CD4-positive, alpha-beta memory T cell (primary cell): ENCODE measurements around the gene STARD7. TPM values are rescaled to one million over a fixed set of nuclear protein-coding genes. Genes with fewer than 3 reads are reported as not detected.
A peak's percentile ranks its signal among the peaks of the same experiment; 100 is the strongest.

Source experiments
- CTCF ChIA-PET: fragments of 350-600 bp; sonication (Branson Sonifier 250); formaldehyde crosslinking; loops from one replicate; lab custom pipeline; 2021; ENCODE audit warnings: inconsistent platforms; ENCODE audit not compliant: partially characterized antibody; lab: Charles Lee
- POLR2A ChIA-PET: fragments of 350-600 bp; sonication (Branson Sonifier 250); formaldehyde crosslinking; loops from one replicate; lab custom pipeline; 2021; ENCODE audit not compliant: partially characterized antibody; lab: Charles Lee
- DNase-seq, 5 donors: peaks; one replicate each; pipeline versions ENCODE4 v3.0.0 to v3.0.0-alpha.2; 2020 to 2022; ENCODE audit warnings: mixed read lengths in 1 of 5
- H3K27ac ChIP-seq: one replicate; pipeline ENCODE4 v1.7.0; 2013; ENCODE audit warnings: low read depth, low read length
- H3K27me3 ChIP-seq: 2 replicates; pipeline ENCODE4 v1.7.0; 2013; ENCODE audit warnings: mild to moderate bottlenecking, low read length, moderate library complexity; ENCODE audit not compliant: insufficient read depth
- H3K36me3 ChIP-seq: 2 replicates; pipeline ENCODE4 v1.7.0; 2013; ENCODE audit warnings: mild to moderate bottlenecking, low read length, moderate library complexity; ENCODE audit not compliant: insufficient read depth
- H3K4me1 ChIP-seq: 2 replicates; pipeline ENCODE4 v1.7.0; 2013; ENCODE audit warnings: mild to moderate bottlenecking, low read length, moderate library complexity; ENCODE audit not compliant: insufficient read depth
- H3K4me3 ChIP-seq, 2 donors: one replicate each; pipeline ENCODE4 v1.7.0; 2013; ENCODE audit warnings: low read length in 2 of 2, mild to moderate bottlenecking in 1 of 2
- H3K9me3 ChIP-seq, 2 donors: one replicate each; pipeline ENCODE4 v1.7.0; 2013; ENCODE audit warnings: low read length in 2 of 2, control low read depth in 1 of 2; ENCODE audit not compliant: control insufficient read depth in 1 of 2
- H3K27ac Mint-ChIP-seq, 7 donors: one replicate each; pipeline ENCODE4 v1.8.0; 2020 to 2021; ENCODE audit warnings: mixed read lengths in 7 of 7, mild to moderate bottlenecking in 6 of 7, inconsistent platforms in 3 of 7, moderate library complexity in 3 of 7
- H3K27me3 Mint-ChIP-seq, 2 donors: one replicate each; pipeline ENCODE4 v1.8.0; 2020 to 2021; ENCODE audit warnings: mixed read lengths in 2 of 2
- H3K36me3 Mint-ChIP-seq, 2 donors: one replicate each; pipeline ENCODE4 v1.8.0; 2020 to 2021; ENCODE audit warnings: mixed read lengths in 2 of 2, inconsistent platforms in 1 of 2, mild to moderate bottlenecking in 1 of 2
- H3K4me1 Mint-ChIP-seq, 4 donors: one replicate each; pipeline ENCODE4 v1.8.0; 2020 to 2021; ENCODE audit warnings: mixed read lengths in 4 of 4, mild to moderate bottlenecking in 1 of 4
- H3K4me3 Mint-ChIP-seq, 8 donors: one replicate each; pipeline ENCODE4 v1.8.0; 2020 to 2021; ENCODE audit warnings: mixed read lengths in 8 of 8, mild to moderate bottlenecking in 7 of 8, moderate library complexity in 6 of 8, inconsistent platforms in 3 of 8
- H3K9me3 Mint-ChIP-seq, 8 donors: one replicate each; pipeline ENCODE4 v1.8.0; 2020 to 2021; ENCODE audit warnings: mixed read lengths in 8 of 8, mild to moderate bottlenecking in 5 of 8, inconsistent platforms in 3 of 8, moderate library complexity in 1 of 8
- intact Hi-C: fragments of 100-400 bp; cut with micrococcal nuclease; formaldehyde crosslinking; loops from one replicate; pipeline ENCODE4 v1.15.1; 2023
- polyA plus RNA-seq, 2 donors: library from polyadenylated mRNA; unstranded; fragments of 300-500 nt; fragmentation: Illumina TruSeq; gene quantifications; one replicate each; pipeline ENCODE4 v1.2.3, GENCODE V29; 2021
- total RNA-seq, 2 experiments: library from RNA; stranded (reverse); gene quantifications; one replicate each; pipeline ENCODE4 v1.2.3, GENCODE V29; 2021

STARD7 gene
- total and polyA plus RNA-seq, 4 experiments from 2014 or later = 84.9 to 196 (median 101) TPM

GRCh38 chr2:96180002-96180401, 28.6 kb downstream of the STARD7 start:
- no peaks in the 10 kb centered on the region for H3K9me3 ChIP-seq
- no peaks in the 10 kb centered on the region for H3K27me3 ChIP-seq
- no peak for DNase-seq
- intact Hi-C loops = no loop called here
- POLR2A ChIA-PET = interaction anchor here (1.1 kb wide), 1 partner anchor 41 kb away, joined by 4 read pairs; no protein-coding TSS in a partner anchor
- Mint-ChIP-seq H3K36me3 (peaks cover 8 to 11% of the 10 kb centered on the region in 2 donors), H3K4me3 (no peak overlapping the region), H3K9me3 (no peaks in the 10 kb centered on the region), H3K27me3 (no peaks in the 10 kb centered on the region), H3K4me1 (peaks cover 0 to 5% (median 3%) of the 10 kb centered on the region in 4 donors), H3K27ac (no peak overlapping the region)
- H3K4me1 ChIP-seq = no peaks in the 10 kb centered on the region
- peaks cover 2% of the 10 kb centered on the region for H3K36me3 ChIP-seq
- CTCF ChIA-PET = interaction anchor here (0.9 to 3.6 kb wide), 2 partner anchors 39 to 42 kb away, joined by 3 to 39 read pairs; partner anchors contain the start of gene ASTL
- no peak overlapping the region for H3K27ac ChIP-seq
- no peak overlapping the region for H3K4me3 ChIP-seq

- no peak overlapping the region for H3K4me3 ChIP-seq
- Mint-ChIP-seq H3K27ac (peak overlapping the region in 1 of 7 donors; percentile 27), H3K4me1 (peaks cover 5 to 9% (median 7%) of the 10 kb centered on the region in 4 donors), H3K36me3 (no peaks in the 10 kb centered on the region), H3K4me3 (no peak overlapping the region), H3K9me3 (no peaks in the 10 kb centered on the region), H3K27me3 (no peaks in the 10 kb centered on the region)
- no peaks in the 10 kb centered on the region for H3K9me3 ChIP-seq
- intact Hi-C loops = loop anchor here (10.0 kb wide), 1 partner anchor 152 kb away; no protein-coding TSS in a partner anchor
- H3K27me3 ChIP-seq = no peaks in the 10 kb centered on the region
- peaks cover 5% of the 10 kb centered on the region for H3K4me1 ChIP-seq
- DNase-seq = no peak
- H3K27ac ChIP-seq = no peak overlapping the region
- ChIA-PET POLR2A (interaction anchor here (4.1 to 5.9 kb wide), 2 partner anchors 31 to 39 kb away, joined by 92 to 113 read pairs; partner anchors contain the start of genes ASTL and DUSP2), CTCF (interaction anchor here (6.0 to 10.2 kb wide), 2 partner anchors 16 to 35 kb away, joined by 60 to 648 read pairs; partner anchors contain the start of genes ASTL and DUSP2)
- no peaks in the 10 kb centered on the region for H3K36me3 ChIP-seq
These were observed 32.0 kb downstream of the STARD7 start for GRCh38 chr2:96176661-96177060.

GRCh38 chr2:96175951-96176350, 32.7 kb downstream of the STARD7 start:
- Histone ChIP-seq H3K27me3 (no peaks in the 10 kb centered on the region), H3K9me3 (no peaks in the 10 kb centered on the region), H3K27ac (no peak overlapping the region), H3K4me3 (no peak overlapping the region), H3K36me3 (no peaks in the 10 kb centered on the region), H3K4me1 (peaks cover 5% of the 10 kb centered on the region)
- intact Hi-C loops = loop anchor here (10.0 kb wide), 1 partner anchor 151 kb away; no protein-coding TSS in a partner anchor
- no peaks in the 10 kb centered on the region for H3K36me3 Mint-ChIP-seq
- H3K27me3 Mint-ChIP-seq = no peaks in the 10 kb centered on the region
- no peaks in the 10 kb centered on the region for H3K9me3 Mint-ChIP-seq
- no peak for DNase-seq
- ChIA-PET CTCF (interaction anchor here (0.9 to 10.2 kb wide), 7 partner anchors 15 to 66 kb away, joined by 3 to 648 read pairs (median 19); partner anchors contain the start of genes ADRA2B, ASTL and DUSP2), POLR2A (interaction anchor here (1.3 to 5.9 kb wide), 4 partner anchors 25 to 38 kb away, joined by 3 to 113 read pairs (median 52); partner anchors contain the start of genes ASTL, DUSP2 and STARD7)
- no peak overlapping the region for H3K27ac Mint-ChIP-seq
- H3K4me1 Mint-ChIP-seq = peaks cover 5 to 9% (median 7%) of the 10 kb centered on the region in 4 donors
- no peak overlapping the region for H3K4me3 Mint-ChIP-seq

GRCh38 chr2:96174251-96175144, 34.1 kb downstream of the STARD7 start:
- Mint-ChIP-seq H3K27me3 (no peaks in the 10 kb centered on the region), H3K36me3 (no peaks in the 10 kb centered on the region), H3K4me3 (no peak overlapping the region), H3K9me3 (peaks cover 0 to under 1% (median 0%) of the 10 kb centered on the region in 8 donors), H3K4me1 (peaks cover 5 to 6% (median 5%) of the 10 kb centered on the region in 4 donors), H3K27ac (peak overlapping the region in 6 of 7 donors; percentile 25 to 89 (median 70))
- Histone ChIP-seq H3K36me3 (no peaks in the 10 kb centered on the region), H3K27me3 (no peaks in the 10 kb centered on the region), H3K4me3 (no peak overlapping the region), H3K9me3 (no peaks in the 10 kb centered on the region), H3K27ac (no peak overlapping the region), H3K4me1 (peaks cover 5% of the 10 kb centered on the region)
- POLR2A ChIA-PET = interaction anchor here (0.6 to 5.9 kb wide), 12 partner anchors 11 to 526 kb away, joined by 3 to 113 read pairs (median 5); partner anchors contain the start of genes ASTL, DUSP2 and STARD7
- intact Hi-C loops = loop anchor here (1.0 to 10.0 kb wide), 2 partner anchors 36 to 150 kb away; partner anchors contain the start of gene ASTL
- DNase-seq = peak; percentile 78 to 83 (median 79)
- CTCF ChIA-PET = interaction anchor here (0.6 to 10.2 kb wide), 35 partner anchors 10 to 337 kb away, joined by 3 to 648 read pairs (median 5); partner anchors contain the start of genes ADRA2B, ANKRD36C, ASTL and DUSP2

GRCh38 chr2:96171831-96172230, 36.8 kb downstream of the STARD7 start:
- POLR2A ChIA-PET = interaction anchor here (2.2 kb wide), 1 partner anchor 33 kb away, joined by 7 read pairs; the partner anchor contains the start of gene ASTL
- DNase-seq = no peak
- intact Hi-C loops = loop anchor here (10.0 kb wide), 1 partner anchor 147 kb away; no protein-coding TSS in a partner anchor

GRCh38 chr2:96170626-96171025, 38.0 kb downstream of the STARD7 start:
- peaks cover 5 to 13% (median 7%) of the 10 kb centered on the region in 4 donors for H3K4me1 Mint-ChIP-seq
- POLR2A ChIA-PET = interaction anchor here (1.3 to 2.2 kb wide), 2 partner anchors 27 to 32 kb away, joined by 4 to 7 read pairs; partner anchors contain the start of gene ASTL
- Histone ChIP-seq H3K27me3 (no peaks in the 10 kb centered on the region), H3K4me3 (no peak overlapping the region), H3K4me1 (peaks cover 5% of the 10 kb centered on the region), H3K36me3 (no peaks in the 10 kb centered on the region), H3K9me3 (no peaks in the 10 kb centered on the region), H3K27ac (no peak overlapping the region)
- intact Hi-C loops = loop anchor here (10.0 kb wide), 1 partner anchor 146 kb away; no protein-coding TSS in a partner anchor
- no peaks in the 10 kb centered on the region for H3K36me3 Mint-ChIP-seq
- no peak for DNase-seq
- peaks cover 0 to 6% (median 0%) of the 10 kb centered on the region in 8 donors for H3K9me3 Mint-ChIP-seq
- peak overlapping the region in 3 of 7 donors; percentile 5 to 30 (median 15) for H3K27ac Mint-ChIP-seq
- CTCF ChIA-PET = interaction anchor here (1.8 to 10.2 kb wide), 3 partner anchors 9 to 178 kb away, joined by 4 to 648 read pairs (median 60); partner anchors contain the start of genes ASTL and DUSP2
- H3K27me3 Mint-ChIP-seq = no peaks in the 10 kb centered on the region
- no peak overlapping the region for H3K4me3 Mint-ChIP-seq

More at GRCh38 chr2:96171831-96172230, 36.8 kb downstream of the STARD7 start:
- Mint-ChIP-seq H3K36me3 (no peaks in the 10 kb centered on the region), H3K27me3 (no peaks in the 10 kb centered on the region), H3K4me1 (peaks cover 5 to 13% (median 7%) of the 10 kb centered on the region in 4 donors), H3K4me3 (no peak overlapping the region), H3K9me3 (peaks cover 0 to 6% (median 0%) of the 10 kb centered on the region in 8 donors), H3K27ac (peak overlapping the region in 2 of 7 donors; percentile 22 to 66)
- peaks cover 5% of the 10 kb centered on the region for H3K4me1 ChIP-seq
- CTCF ChIA-PET = interaction anchor here (1.8 to 10.2 kb wide), 3 partner anchors 11 to 179 kb away, joined by 4 to 648 read pairs (median 60); partner anchors contain the start of genes ASTL and DUSP2
- H3K27ac ChIP-seq = no peak overlapping the region
- H3K4me3 ChIP-seq = no peak overlapping the region
- no peaks in the 10 kb centered on the region for H3K9me3 ChIP-seq
- no peaks in the 10 kb centered on the region for H3K27me3 ChIP-seq
- H3K36me3 ChIP-seq = no peaks in the 10 kb centered on the region
